RWPE1 (cell line): ENCODE data around the gene MRPS14.

ENCODE experiments used
- CTCF ChIA-PET: fragments of 350-600 bp; sonication (Branson Sonifier 250); formaldehyde crosslinking; extraction: SDS; loops from one replicate; lab custom pipeline; 2021; lab: Yijun Ruan, JAX
- POLR2A ChIA-PET: fragments of 400-600 bp; formaldehyde crosslinking; extraction: SDS; loops from one replicate; lab custom pipeline; 2020; ENCODE audit warnings: antibody characterized with exemption; ENCODE audit not compliant: low non-redundant PET; lab: Yijun Ruan, JAX
- DNase-seq: peaks from one replicate; pipeline ENCODE4 v3.0.0; 2012; ENCODE audit warnings: low spot score
- H3K27ac ChIP-seq: fragments of 450-650 bp; 2 replicates; pipeline ENCODE4 v1.5.1; 2017
- TF ChIP-seq, protein P1 (sequence below): fragments of 450-650 bp; conservative IDR thresholded peaks from 2 replicates; pipeline ENCODE4 v1.5.1; 2017; ENCODE audit warnings: low read depth, mild to moderate bottlenecking

The MRPS14 gene

GRCh38 chr1:174999216-174999935 is 23.8 kb downstream of the MRPS14 start:
- DNase-seq: peak; percentile 94
- H3K27ac ChIP-seq: peak overlapping the region; percentile 96
- CTCF ChIA-PET: interaction anchor here (0.7 to 1.5 kb wide), 4 partner anchors 10 to 189 kb away, joined by 3 to 6 read pairs (median 4); no protein-coding TSS in a partner anchor
- TF ChIP-seq, protein P1, sequence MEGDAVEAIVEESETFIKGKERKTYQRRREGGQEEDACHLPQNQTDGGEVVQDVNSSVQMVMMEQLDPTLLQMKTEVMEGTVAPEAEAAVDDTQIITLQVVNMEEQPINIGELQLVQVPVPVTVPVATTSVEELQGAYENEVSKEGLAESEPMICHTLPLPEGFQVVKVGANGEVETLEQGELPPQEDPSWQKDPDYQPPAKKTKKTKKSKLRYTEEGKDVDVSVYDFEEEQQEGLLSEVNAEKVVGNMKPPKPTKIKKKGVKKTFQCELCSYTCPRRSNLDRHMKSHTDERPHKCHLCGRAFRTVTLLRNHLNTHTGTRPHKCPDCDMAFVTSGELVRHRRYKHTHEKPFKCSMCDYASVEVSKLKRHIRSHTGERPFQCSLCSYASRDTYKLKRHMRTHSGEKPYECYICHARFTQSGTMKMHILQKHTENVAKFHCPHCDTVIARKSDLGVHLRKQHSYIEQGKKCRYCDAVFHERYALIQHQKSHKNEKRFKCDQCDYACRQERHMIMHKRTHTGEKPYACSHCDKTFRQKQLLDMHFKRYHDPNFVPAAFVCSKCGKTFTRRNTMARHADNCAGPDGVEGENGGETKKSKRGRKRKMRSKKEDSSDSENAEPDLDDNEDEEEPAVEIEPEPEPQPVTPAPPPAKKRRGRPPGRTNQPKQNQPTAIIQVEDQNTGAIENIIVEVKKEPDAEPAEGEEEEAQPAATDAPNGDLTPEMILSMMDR: no peak
- POLR2A ChIA-PET: interaction anchor here (0.6 to 1.0 kb wide), 3 partner anchors 8 to 704 kb away, joined by 3 to 6 read pairs (median 5); no protein-coding TSS in a partner anchor

- ChIA-PET CTCF (interaction anchor here (0.6 to 1.5 kb wide), 8 partner anchors 9 to 937 kb away, joined by 3 to 6 read pairs (median 4); no protein-coding TSS in a partner anchor), POLR2A (interaction anchor here (0.6 to 1.0 kb wide), 2 partner anchors 25 to 703 kb away, joined by 3 to 6 read pairs; no protein-coding TSS in a partner anchor)
- TF ChIP-seq, protein P1: peak; percentile 74
- DNase-seq: peak; percentile 70
- H3K27ac ChIP-seq: peak overlapping the region; percentile 96
These were observed 24.5 kb downstream of the MRPS14 start for GRCh38 chr1:174998569-174999215.

GRCh38 chr1:174997041-174997440 is 26.2 kb downstream of the MRPS14 start:
- POLR2A ChIA-PET: no interaction called here
- CTCF ChIA-PET: interaction anchor here (0.5 to 0.6 kb wide), 3 partner anchors 219 to 850 kb away, joined by 3 read pairs; no protein-coding TSS in a partner anchor
- TF ChIP-seq, protein P1: no peak
- H3K27ac ChIP-seq: no peak overlapping the region
- no peak for DNase-seq

- CTCF ChIA-PET: interaction anchor here (0.5 to 0.6 kb wide), 3 partner anchors 218 to 849 kb away, joined by 3 read pairs; no protein-coding TSS in a partner anchor
- peak; percentile 29 for DNase-seq
- peak overlapping the region; percentile 37 for H3K27ac ChIP-seq
- TF ChIP-seq, protein P1: no peak
- POLR2A ChIA-PET: no interaction called here
These were observed 26.7 kb downstream of the MRPS14 start for GRCh38 chr1:174996476-174996875.

- POLR2A ChIA-PET: interaction anchor here (0.6 kb wide), 1 partner anchor 17 kb away, joined by 4 read pairs; no protein-coding TSS in a partner anchor
- no peak for DNase-seq
- peak overlapping the region; percentile 37 for H3K27ac ChIP-seq
- CTCF ChIA-PET: interaction anchor here (0.6 kb wide), 1 partner anchor 1564 kb away, joined by 3 read pairs; no protein-coding TSS in a partner anchor
- TF ChIP-seq, protein P1: no peak
These were observed 27.3 kb downstream of the MRPS14 start for GRCh38 chr1:174995916-174996315.

DNA sequence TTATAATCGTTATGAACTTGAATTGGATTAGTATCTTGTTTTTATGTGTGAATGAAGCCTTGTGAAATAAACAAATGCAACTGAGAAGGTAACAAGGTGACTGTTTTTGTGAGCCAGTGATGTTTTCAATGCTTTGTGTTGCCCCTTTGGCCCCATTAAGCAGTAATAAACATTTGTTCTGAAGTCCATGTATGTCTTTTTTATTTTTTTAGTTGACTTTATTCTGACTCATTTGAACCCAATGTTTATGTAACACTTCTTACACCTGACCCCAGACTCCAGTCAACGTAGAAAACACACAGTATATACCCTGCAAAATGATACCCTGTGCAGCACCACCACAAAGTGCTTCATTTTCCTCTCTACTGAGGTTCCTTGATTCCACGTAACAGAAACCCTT is 28.1 kb downstream of the MRPS14 start:
- DNase-seq: no peak
- ChIA-PET CTCF (no interaction called here), POLR2A (no interaction called here)
- no peak overlapping the region for H3K27ac ChIP-seq
- TF ChIP-seq, protein P1: no peak
